Neural progenitor cell (in vitro differentiated cells): ENCODE results near the gene LYSMD3.

Experiments
- EZH2 ChIP-seq: fragments of 200-600 bp; sonication (generic); IDR thresholded peaks from 2 replicates; pipeline ENCODE4 v1.6.1; 2017; ENCODE audit warnings: antibody characterized with exemption, mild to moderate bottlenecking, moderate library complexity
- EZH2phosphoT487 ChIP-seq: fragments of 200-600 bp; sonication (generic); IDR thresholded peaks from 2 replicates; pipeline ENCODE4 v1.6.1; 2017; ENCODE audit warnings: antibody characterized with exemption
- TF ChIP-seq, protein P1 (sequence below): fragments of 200-600 bp; sonication (generic); IDR thresholded peaks from 2 replicates; pipeline ENCODE4 v1.5.1; 2017; ENCODE audit warnings: antibody characterized with exemption, mild to moderate bottlenecking

GRCh38 chr5:90550963-90551362, 21.6 kb upstream of the LYSMD3 start:
- TF ChIP-seq, protein P1, sequence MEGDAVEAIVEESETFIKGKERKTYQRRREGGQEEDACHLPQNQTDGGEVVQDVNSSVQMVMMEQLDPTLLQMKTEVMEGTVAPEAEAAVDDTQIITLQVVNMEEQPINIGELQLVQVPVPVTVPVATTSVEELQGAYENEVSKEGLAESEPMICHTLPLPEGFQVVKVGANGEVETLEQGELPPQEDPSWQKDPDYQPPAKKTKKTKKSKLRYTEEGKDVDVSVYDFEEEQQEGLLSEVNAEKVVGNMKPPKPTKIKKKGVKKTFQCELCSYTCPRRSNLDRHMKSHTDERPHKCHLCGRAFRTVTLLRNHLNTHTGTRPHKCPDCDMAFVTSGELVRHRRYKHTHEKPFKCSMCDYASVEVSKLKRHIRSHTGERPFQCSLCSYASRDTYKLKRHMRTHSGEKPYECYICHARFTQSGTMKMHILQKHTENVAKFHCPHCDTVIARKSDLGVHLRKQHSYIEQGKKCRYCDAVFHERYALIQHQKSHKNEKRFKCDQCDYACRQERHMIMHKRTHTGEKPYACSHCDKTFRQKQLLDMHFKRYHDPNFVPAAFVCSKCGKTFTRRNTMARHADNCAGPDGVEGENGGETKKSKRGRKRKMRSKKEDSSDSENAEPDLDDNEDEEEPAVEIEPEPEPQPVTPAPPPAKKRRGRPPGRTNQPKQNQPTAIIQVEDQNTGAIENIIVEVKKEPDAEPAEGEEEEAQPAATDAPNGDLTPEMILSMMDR = no peak
- no peak for TF ChIP-seq EZH2
- no peak for TF ChIP-seq EZH2phosphoT487
